DND-41 (cell line): ENCODE measurements around the gene BRAP.

Source experiments
- ATAC-seq: fragments of 200-7000 bp; cut with Tn5 transposase; 3 replicates; pipeline ENCODE4 v1.9.1; 2021; ENCODE audit warnings: low read depth; ENCODE audit not compliant: insufficient read depth
- DNase-seq: peaks from one replicate; pipeline ENCODE4 v3.0.0-alpha.2; 2020
- H2AFZ ChIP-seq: 2 replicates; pipeline ENCODE4 v1.6.0; 2012; ENCODE audit warnings: low read depth, low read length
- H3K27ac ChIP-seq: 2 replicates; pipeline ENCODE4 v1.5.1; 2012; ENCODE audit warnings: low read length, inconsistent platforms
- H3K27me3 ChIP-seq: fragments of 200-600 bp; sonication (generic); 2 replicates; pipeline ENCODE4 v1.6.0; 2012; ENCODE audit warnings: low read length, mild to moderate bottlenecking, inconsistent platforms; ENCODE audit not compliant: insufficient read depth, poor library complexity
- H3K36me3 ChIP-seq: 2 replicates; pipeline ENCODE4 v1.5.1; 2012; ENCODE audit warnings: low read length, inconsistent platforms; ENCODE audit not compliant: insufficient read depth
- H3K4me1 ChIP-seq: 2 replicates; pipeline ENCODE4 v1.5.1; 2012; ENCODE audit warnings: mild to moderate bottlenecking, low read length; ENCODE audit not compliant: insufficient read depth
- H3K4me2 ChIP-seq: 2 replicates; pipeline ENCODE4 v1.6.0; 2012; ENCODE audit warnings: mild to moderate bottlenecking, moderate library complexity, low read length, inconsistent platforms; ENCODE audit not compliant: insufficient read depth
- H3K4me3 ChIP-seq, 2 experiments: fragments of 200-600 bp in 1 of 2; shearing (Covaris generic) in 1 of 2; 2 replicates each; pipeline ENCODE4 v1.5.1; 2012 to 2016; ENCODE audit warnings: inconsistent platforms in 2 of 2, low read length in 2 of 2, mild to moderate bottlenecking in 2 of 2, low read depth in 1 of 2, moderate library complexity in 1 of 2
- H3K79me2 ChIP-seq: 2 replicates; pipeline ENCODE4 v1.6.0; 2012; ENCODE audit warnings: low read length, inconsistent platforms; ENCODE audit not compliant: insufficient read depth
- H3K9ac ChIP-seq: 2 replicates; pipeline ENCODE4 v1.6.0; 2012; ENCODE audit warnings: low read depth, mild to moderate bottlenecking, inconsistent platforms, low read length, moderate library complexity
- H3K9me3 ChIP-seq: 2 replicates; pipeline ENCODE4 v1.5.1; 2012; ENCODE audit warnings: low read length, moderate library complexity, mild to moderate bottlenecking, inconsistent platforms; ENCODE audit not compliant: insufficient read depth, severe bottlenecking
- H4K20me1 ChIP-seq: 2 replicates; pipeline ENCODE4 v1.6.0; 2012; ENCODE audit warnings: low read length; ENCODE audit not compliant: insufficient read depth
- CTCF ChIP-seq: IDR thresholded peaks from 2 replicates; pipeline ENCODE4 v1.5.1; 2012; ENCODE audit warnings: borderline replicate concordance, low read length, moderate library complexity, mild to moderate bottlenecking; ENCODE audit not compliant: poor library complexity, severe bottlenecking; ENCODE audit errors: extremely low read depth
- EZH2 ChIP-seq: IDR thresholded peaks from 3 replicates; pipeline ENCODE4 v1.6.1; 2012; ENCODE audit warnings: borderline replicate concordance, low read depth, mild to moderate bottlenecking, moderate library complexity, low read length, inconsistent platforms; ENCODE audit not compliant: severe bottlenecking

BRAP gene

GRCh38 chr12:111650912-111651311, 34.8 kb downstream of the BRAP start:
- H3K27me3 ChIP-seq, result no peaks in the 10 kb centered on the region
- H2AFZ ChIP-seq, result no peak overlapping the region
- no peaks in the 10 kb centered on the region for H3K4me1 ChIP-seq
- TF ChIP-seq EZH2 (no peak), CTCF (no peak)
- DNase-seq, result no peak
- H3K27ac ChIP-seq, result no peak overlapping the region
- no peaks in the 10 kb centered on the region for H3K9me3 ChIP-seq
- peaks cover 80% of the 10 kb centered on the region for H3K36me3 ChIP-seq
- no peak overlapping the region for H3K4me2 ChIP-seq
- no peak overlapping the region for H3K9ac ChIP-seq
- H4K20me1 ChIP-seq, result no peaks in the 10 kb centered on the region
- H3K4me3 ChIP-seq, result no peak overlapping the region
- ATAC-seq, result no peak
- no peaks in the 10 kb centered on the region for H3K79me2 ChIP-seq

GRCh38 chr12:111645433-111645832, 40.3 kb downstream of the BRAP start:
- no peak overlapping the region for H3K4me2 ChIP-seq
- ATAC-seq, result no peak

GRCh38 chr12:111643427-111643826, 42.3 kb downstream of the BRAP start:
- no peaks in the 10 kb centered on the region for H3K27me3 ChIP-seq
- TF ChIP-seq CTCF (no peak), EZH2 (no peak)
- peaks cover 69% of the 10 kb centered on the region for H3K36me3 ChIP-seq
- ATAC-seq (no peak), DNase-seq (no peak)
- no peak overlapping the region for H2AFZ ChIP-seq
- H3K27ac ChIP-seq, result no peak overlapping the region
- no peak overlapping the region for H3K4me2 ChIP-seq
- no peaks in the 10 kb centered on the region for H3K79me2 ChIP-seq
- no peaks in the 10 kb centered on the region for H3K4me1 ChIP-seq
- peaks cover 5% of the 10 kb centered on the region; the same call in 1 of the 2 replicates for H4K20me1 ChIP-seq
- H3K9ac ChIP-seq, result no peak overlapping the region
- H3K4me3 ChIP-seq, result no peak overlapping the region
- H3K9me3 ChIP-seq, result no peaks in the 10 kb centered on the region

More at GRCh38 chr12:111645433-111645832, 40.3 kb downstream of the BRAP start:
- no peaks in the 10 kb centered on the region for H3K4me1 ChIP-seq
- no peak overlapping the region for H2AFZ ChIP-seq
- H3K9me3 ChIP-seq, result no peaks in the 10 kb centered on the region
- no peak for DNase-seq
- H3K27me3 ChIP-seq, result no peaks in the 10 kb centered on the region
- peaks cover 5% of the 10 kb centered on the region; the same call in 1 of the 2 replicates for H4K20me1 ChIP-seq
- H3K79me2 ChIP-seq, result no peaks in the 10 kb centered on the region
- no peak overlapping the region for H3K4me3 ChIP-seq
- 0 out of 2 replicates have a peak overlapping the region, but pooled peaks have one; percentile 22 for H3K27ac ChIP-seq
- no peak overlapping the region for H3K9ac ChIP-seq
- no peak for TF ChIP-seq EZH2
- TF ChIP-seq CTCF, result no peak
- peaks cover 80% of the 10 kb centered on the region for H3K36me3 ChIP-seq
